ENCODE data around the gene DUSP23. TPM values are rescaled to one million over a fixed set of nuclear protein-coding genes. Genes with fewer than 3 reads are reported as not detected.

Gene DUSP23
- total and polyA plus RNA-seq, 10 of the 15 experiments (the other 5 are each of a cell fraction or from before 2014, with no cell fraction given) = 1.1 to 6.9 (median 4.1) TPM; not detected in 1

GRCh38 chr1:159748370-159748769, 32.4 kb upstream of the DUSP23 start (continued):
- TF ChIP-seq SKIL (IDR thresholded peaks at IDR 0.05; ENCODE audit: low read depth, poor library complexity, severe bottlenecking) (no peak), SMC3 (IDR thresholded peaks at IDR 0.05; ENCODE audit: borderline replicate concordance, low read length) (no peak), IKZF1 (conservative IDR thresholded peaks at IDR 0.05) (no peak), NR2C1 (IDR thresholded peaks at IDR 0.05) (no peak)

- no peaks in the 10 kb centered on the region for H4K20me1 ChIP-seq (ENCODE audit: control insufficient read depth, insufficient read depth)
- TF ChIP-seq NFXL1 (IDR thresholded peaks at IDR 0.05; ENCODE audit: borderline replicate concordance) (no peak), ETV6 (conservative IDR thresholded peaks at IDR 0.05 in 1 of 2, IDR thresholded peaks at IDR 0.05 in 1 of 2; ENCODE audit: borderline replicate concordance in 1 of 2, low read depth in 1 of 2) (no peak), MEF2B (IDR thresholded peaks at IDR 0.05; ENCODE audit: partially characterized antibody, poor library complexity, severe bottlenecking) (no peak)
- no peak overlapping the region for H3K4me3 ChIP-seq
- intact Hi-C loops (cut with micrococcal nuclease; ENCODE audit: unreplicated experiment) = no loop called here
- no peaks in the 10 kb centered on the region for H3K27me3 ChIP-seq (replicated peaks in 1 of 2; ENCODE audit: control insufficient read depth in 2 of 2, insufficient read depth in 2 of 2, low read length in 1 of 2)
- RAD21 ChIA-PET (ENCODE audit: unreplicated experiment) = no interaction called here
- no peaks in the 10 kb centered on the region for H3K9me3 ChIP-seq (replicated peaks; ENCODE audit: control insufficient read depth, insufficient read depth, low read length)
- CTCF ChIA-PET = no interaction called here
- no peak overlapping the region for H3K27ac ChIP-seq (ENCODE audit: control insufficient read depth, insufficient read depth)
- in situ Hi-C loops (cut with MboI) = no loop called here
- H3K79me2 ChIP-seq (ENCODE audit: control insufficient read depth, insufficient read depth, low read length) = no peaks in the 10 kb centered on the region
- SMC1A ChIA-PET (ENCODE audit: uncharacterized antibody, unreplicated experiment) = no interaction called here
- BruUV-seq (replicated peaks) = no TSS peak
- POLR2A ChIA-PET = no interaction called here
- H3K4me1 ChIP-seq (ENCODE audit: control insufficient read depth, insufficient read depth, low read length) = no peaks in the 10 kb centered on the region
- ATAC-seq (no peak), DNase-seq (ENCODE audit: low read depth, low spot score) (no peak), FAIRE-seq (no peak)
- H3K9ac ChIP-seq (ENCODE audit: control insufficient read depth, insufficient read depth, low read length) = no peak overlapping the region
- no peak overlapping the region for H3K4me2 ChIP-seq (ENCODE audit: control insufficient read depth, insufficient read depth)
- H3K36me3 ChIP-seq (ENCODE audit: control insufficient read depth in 2 of 2, insufficient read depth in 2 of 2, low read length in 1 of 2) = no peaks in the 10 kb centered on the region
- WGBS (ENCODE audit: insufficient coverage, insufficient replicate concordance, low lambda C conversion rate, missing lambda C conversion rate) = 10% methylated on average over 2 of the region's 2 CpGs
- no peak overlapping the region for H2AFZ ChIP-seq (ENCODE audit: control insufficient read depth, low read depth, low read length)
These were observed 31.1 kb upstream of the DUSP23 start for GRCh38 chr1:159749630-159750029.

All from GM12878 (cell line).